ENCODE data around the gene TRAPPC8.

DNA sequence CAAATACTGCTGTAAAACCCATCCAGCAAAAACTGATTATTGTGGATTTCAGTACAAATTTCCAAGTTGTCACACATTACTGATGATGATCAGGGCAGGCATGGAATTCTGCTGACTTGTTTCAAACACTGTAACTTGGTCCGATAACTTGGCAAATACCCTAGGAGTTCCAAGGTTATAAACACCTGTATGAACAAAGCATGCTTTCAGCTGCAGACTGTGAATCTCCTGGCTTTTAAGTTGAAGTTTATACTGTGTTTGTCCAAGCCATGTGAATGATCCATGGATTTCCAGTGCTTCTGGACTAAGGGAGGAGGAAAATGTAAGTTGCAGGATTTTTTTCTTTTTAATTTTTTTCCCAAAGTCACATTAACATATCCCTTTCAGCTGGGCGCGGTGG, 112.2 kb downstream of the TRAPPC8 start:
- TF ChIP-seq BHLHE40 (IDR thresholded peaks at IDR 0.05; ENCODE audit: borderline replicate concordance in 1 of 2, low read depth in 2 of 2, low read length in 1 of 2) (no peak), NFXL1 (IDR thresholded peaks at IDR 0.05; ENCODE audit: borderline replicate concordance) (no peak), SMC3 (IDR thresholded peaks at IDR 0.05; ENCODE audit: borderline replicate concordance, low read length) (no peak), CEBPB (IDR thresholded peaks at IDR 0.05; ENCODE audit: borderline replicate concordance in 1 of 2, low read depth in 2 of 2, low read length in 2 of 2) (no peak), MXI1 (IDR thresholded peaks at IDR 0.05; ENCODE audit: low read depth, low read length) (no peak), CBFB (IDR thresholded peaks at IDR 0.05; ENCODE audit: low read depth) (no peak), NFIC (IDR thresholded peaks at IDR 0.05; ENCODE audit: low read depth, low read length) (no peak)
- TF ChIP-seq, protein P1, sequence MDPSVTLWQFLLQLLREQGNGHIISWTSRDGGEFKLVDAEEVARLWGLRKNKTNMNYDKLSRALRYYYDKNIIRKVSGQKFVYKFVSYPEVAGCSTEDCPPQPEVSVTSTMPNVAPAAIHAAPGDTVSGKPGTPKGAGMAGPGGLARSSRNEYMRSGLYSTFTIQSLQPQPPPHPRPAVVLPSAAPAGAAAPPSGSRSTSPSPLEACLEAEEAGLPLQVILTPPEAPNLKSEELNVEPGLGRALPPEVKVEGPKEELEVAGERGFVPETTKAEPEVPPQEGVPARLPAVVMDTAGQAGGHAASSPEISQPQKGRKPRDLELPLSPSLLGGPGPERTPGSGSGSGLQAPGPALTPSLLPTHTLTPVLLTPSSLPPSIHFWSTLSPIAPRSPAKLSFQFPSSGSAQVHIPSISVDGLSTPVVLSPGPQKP (IDR thresholded peaks at IDR 0.05; ENCODE audit: low read depth, low read length) = no peak
- TF ChIP-seq, protein P2, sequence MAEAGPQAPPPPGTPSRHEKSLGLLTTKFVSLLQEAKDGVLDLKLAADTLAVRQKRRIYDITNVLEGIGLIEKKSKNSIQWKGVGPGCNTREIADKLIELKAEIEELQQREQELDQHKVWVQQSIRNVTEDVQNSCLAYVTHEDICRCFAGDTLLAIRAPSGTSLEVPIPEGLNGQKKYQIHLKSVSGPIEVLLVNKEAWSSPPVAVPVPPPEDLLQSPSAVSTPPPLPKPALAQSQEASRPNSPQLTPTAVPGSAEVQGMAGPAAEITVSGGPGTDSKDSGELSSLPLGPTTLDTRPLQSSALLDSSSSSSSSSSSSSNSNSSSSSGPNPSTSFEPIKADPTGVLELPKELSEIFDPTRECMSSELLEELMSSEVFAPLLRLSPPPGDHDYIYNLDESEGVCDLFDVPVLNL (IDR thresholded peaks at IDR 0.05; ENCODE audit: low read depth, low read length) = no peak
- TF ChIP-seq, protein P3, sequence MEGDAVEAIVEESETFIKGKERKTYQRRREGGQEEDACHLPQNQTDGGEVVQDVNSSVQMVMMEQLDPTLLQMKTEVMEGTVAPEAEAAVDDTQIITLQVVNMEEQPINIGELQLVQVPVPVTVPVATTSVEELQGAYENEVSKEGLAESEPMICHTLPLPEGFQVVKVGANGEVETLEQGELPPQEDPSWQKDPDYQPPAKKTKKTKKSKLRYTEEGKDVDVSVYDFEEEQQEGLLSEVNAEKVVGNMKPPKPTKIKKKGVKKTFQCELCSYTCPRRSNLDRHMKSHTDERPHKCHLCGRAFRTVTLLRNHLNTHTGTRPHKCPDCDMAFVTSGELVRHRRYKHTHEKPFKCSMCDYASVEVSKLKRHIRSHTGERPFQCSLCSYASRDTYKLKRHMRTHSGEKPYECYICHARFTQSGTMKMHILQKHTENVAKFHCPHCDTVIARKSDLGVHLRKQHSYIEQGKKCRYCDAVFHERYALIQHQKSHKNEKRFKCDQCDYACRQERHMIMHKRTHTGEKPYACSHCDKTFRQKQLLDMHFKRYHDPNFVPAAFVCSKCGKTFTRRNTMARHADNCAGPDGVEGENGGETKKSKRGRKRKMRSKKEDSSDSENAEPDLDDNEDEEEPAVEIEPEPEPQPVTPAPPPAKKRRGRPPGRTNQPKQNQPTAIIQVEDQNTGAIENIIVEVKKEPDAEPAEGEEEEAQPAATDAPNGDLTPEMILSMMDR (IDR thresholded peaks at IDR 0.05 in 2 of 3, conservative IDR thresholded peaks at IDR 0.05 in 1 of 3; ENCODE audit: control insufficient read depth in 2 of 3, extremely low read depth in 1 of 3, insufficient read depth in 1 of 3, low read depth in 3 of 3, low read length in 3 of 3) = no peak
